B cell (primary cell): Measurements from ENCODE around the gene CSF1R. TPM values are rescaled to one million over a fixed set of nuclear protein-coding genes. Genes with fewer than 3 reads are reported as not detected.
A peak's percentile ranks its signal among the peaks of the same experiment; 100 is the strongest.

Source experiments
- ATAC-seq: fragments of 200-7000 bp; cut with Tn5 transposase; one replicate; pipeline ENCODE4 v1.10.0; 2021; ENCODE audit warnings: low read depth, mild to moderate bottlenecking, moderate number of reproducible peaks, moderate library complexity
- CTCF ChIA-PET: fragments of 350-600 bp; sonication (Branson Sonifier 250); formaldehyde crosslinking; loops from one replicate; lab custom pipeline; 2021; ENCODE audit warnings: antibody characterized with exemption, inconsistent platforms; lab: Charles Lee
- POLR2A ChIA-PET: fragments of 350-600 bp; sonication (Branson Sonifier 250); formaldehyde crosslinking; loops from one replicate; lab custom pipeline; 2021; ENCODE audit warnings: antibody characterized with exemption; lab: Charles Lee
- DNase-seq: peaks from one replicate; pipeline ENCODE4 v3.0.0; 2013
- H2AFZ ChIP-seq: 2 replicates; pipeline ENCODE4 v1.6.1; 2012; ENCODE audit warnings: mild to moderate bottlenecking, low read depth, low read length; ENCODE audit not compliant: insufficient read depth, poor library complexity, severe bottlenecking
- H3K27ac ChIP-seq, 2 donors: 1 replicate in 1 of 2; 2 replicates in 1 of 2; pipeline ENCODE4 v1.5.1; 2012 to 2013; ENCODE audit warnings: low read length in 2 of 2, mild to moderate bottlenecking in 2 of 2, moderate library complexity in 1 of 2
- H3K27me3 ChIP-seq, 4 experiments: fragments of 200-600 bp in 1 of 4; sonication (generic) in 1 of 4; replicated peaks in 1 of 4; 1 replicate in 2 of 4; 2 replicates in 2 of 4; pipeline versions ENCODE4 v1.6.1 to v1.7.0; 2013 to 2016; ENCODE audit warnings: low read length in 3 of 4, mild to moderate bottlenecking in 2 of 4, mixed read lengths in 1 of 4, moderate library complexity in 1 of 4; ENCODE audit not compliant: insufficient read depth in 4 of 4, control insufficient read depth in 3 of 4; ENCODE audit errors: control extremely low read depth in 1 of 4
- H3K36me3 ChIP-seq, 2 experiments: replicated peaks in 1 of 2; 1 replicate in 1 of 2; 2 replicates in 1 of 2; pipeline versions ENCODE4 v1.6.1 to v1.7.1; 2013; ENCODE audit warnings: low read length in 1 of 2; ENCODE audit not compliant: insufficient read depth in 2 of 2, control insufficient read depth in 1 of 2; ENCODE audit errors: control extremely low read depth in 1 of 2, extremely low read depth in 1 of 2
- H3K4me1 ChIP-seq, 2 donors: fragments of 200-600 bp in 1 of 2; sonication (generic) in 1 of 2; 1 replicate in 1 of 2; 2 replicates in 1 of 2; pipeline versions ENCODE4 v1.5.1 to v1.6.1; 2013 to 2017; ENCODE audit warnings: low read length in 2 of 2; ENCODE audit not compliant: control insufficient read depth in 2 of 2, insufficient read depth in 2 of 2
- H3K4me2 ChIP-seq: replicated peaks from 2 replicates; pipeline ENCODE3; 2012; ENCODE audit warnings: mild to moderate bottlenecking, low read depth, low read length; ENCODE audit not compliant: poor library complexity, severe bottlenecking
- H3K4me3 ChIP-seq, 5 experiments: fragments of 200-600 bp in 1 of 5; sonication (generic) in 1 of 5; 1 replicate in 3 of 5; 2 replicates in 2 of 5; pipeline versions ENCODE4 v1.5.1 to v1.7.0; 2011 to 2016; ENCODE audit warnings: low read length in 4 of 5, mild to moderate bottlenecking in 4 of 5, low read depth in 2 of 5, control low read depth in 1 of 5, moderate library complexity in 1 of 5; ENCODE audit not compliant: insufficient read depth in 1 of 5; ENCODE audit errors: control extremely low read depth in 1 of 5, extremely low read depth in 1 of 5
- H3K79me2 ChIP-seq: fragments of 200-600 bp; sonication (generic); one replicate; pipeline ENCODE4 v1.6.0; 2016; ENCODE audit warnings: low read length; ENCODE audit not compliant: control insufficient read depth, insufficient read depth
- H3K9ac ChIP-seq: fragments of 200-600 bp; sonication (generic); 2 replicates; pipeline ENCODE4 v1.6.1; 2017; ENCODE audit warnings: mild to moderate bottlenecking, low read length, moderate library complexity
- H3K9me3 ChIP-seq, 3 donors: one replicate each; pipeline versions ENCODE4 v1.6.1 to v1.7.1; 2013; ENCODE audit warnings: low read length in 2 of 3; ENCODE audit not compliant: control insufficient read depth in 2 of 3, insufficient read depth in 1 of 3; ENCODE audit errors: control extremely low read depth in 1 of 3
- H4K20me1 ChIP-seq: 2 replicates; pipeline ENCODE4 v1.6.0; 2012; ENCODE audit warnings: mild to moderate bottlenecking, low read length; ENCODE audit not compliant: insufficient read depth, control insufficient read depth, poor library complexity, severe bottlenecking
- H3K27ac Mint-ChIP-seq: one replicate; pipeline ENCODE4 v1.8.0; 2021; ENCODE audit warnings: mixed read lengths
- H3K27me3 Mint-ChIP-seq: one replicate; pipeline ENCODE4 v1.8.0; 2021; ENCODE audit warnings: mixed read lengths
- H3K4me1 Mint-ChIP-seq: one replicate; pipeline ENCODE4 v1.8.0; 2021; ENCODE audit warnings: mixed read lengths
- H3K4me3 Mint-ChIP-seq: one replicate; pipeline ENCODE4 v1.8.0; 2021; ENCODE audit warnings: mixed read lengths
- H3K9me3 Mint-ChIP-seq: one replicate; pipeline ENCODE4 v1.8.0; 2022; ENCODE audit warnings: mixed read lengths; ENCODE audit not compliant: insufficient read depth
- EZH2 ChIP-seq: IDR thresholded peaks from 2 replicates; pipeline ENCODE4 v1.6.1; 2012; ENCODE audit warnings: borderline replicate concordance, low read depth, mild to moderate bottlenecking, moderate library complexity, low read length; ENCODE audit not compliant: insufficient read depth, poor library complexity, severe bottlenecking
- WGBS: methylation state at CpG from one replicate; pipeline ENCODE4 v1.1.5; 2013; ENCODE audit warnings: missing lambda C conversion rate; ENCODE audit not compliant: insufficient coverage; 5-methylcytosine and 5-hydroxymethylcytosine counted together
- intact Hi-C: fragments of 100-400 bp; cut with micrococcal nuclease; formaldehyde crosslinking; loops from one replicate; pipeline ENCODE4 v1.10.0; 2022
- polyA plus RNA-seq: library from polyadenylated mRNA; depleted of rRNA; stranded (reverse); fragments of >200 nt; gene quantifications from 2 replicates; pipeline ENCODE4 v1.2.3, GENCODE V29; 2012
- total RNA-seq, 2 donors: library from RNA; stranded (reverse); fragments of 120-200 nt in 1 of 2; gene quantifications; 1 replicate in 1 of 2; 2 replicates in 1 of 2; pipeline versions ENCODE4 v1.2.3 to v1.2.4, GENCODE V29; 2013 to 2022
- TF ChIP-seq, protein P1 (sequence below): fragments of 200-600 bp; IDR thresholded peaks from one replicate; pipeline ENCODE4 v1.8.0; 2022; ENCODE audit warnings: antibody characterized with exemption, mild to moderate bottlenecking

The CSF1R gene
- total and polyA plus RNA-seq, 2 donors (not counting 1 experiment from before 2014, with no cell fraction given), result 1.6 to 2.5 TPM

DNA sequence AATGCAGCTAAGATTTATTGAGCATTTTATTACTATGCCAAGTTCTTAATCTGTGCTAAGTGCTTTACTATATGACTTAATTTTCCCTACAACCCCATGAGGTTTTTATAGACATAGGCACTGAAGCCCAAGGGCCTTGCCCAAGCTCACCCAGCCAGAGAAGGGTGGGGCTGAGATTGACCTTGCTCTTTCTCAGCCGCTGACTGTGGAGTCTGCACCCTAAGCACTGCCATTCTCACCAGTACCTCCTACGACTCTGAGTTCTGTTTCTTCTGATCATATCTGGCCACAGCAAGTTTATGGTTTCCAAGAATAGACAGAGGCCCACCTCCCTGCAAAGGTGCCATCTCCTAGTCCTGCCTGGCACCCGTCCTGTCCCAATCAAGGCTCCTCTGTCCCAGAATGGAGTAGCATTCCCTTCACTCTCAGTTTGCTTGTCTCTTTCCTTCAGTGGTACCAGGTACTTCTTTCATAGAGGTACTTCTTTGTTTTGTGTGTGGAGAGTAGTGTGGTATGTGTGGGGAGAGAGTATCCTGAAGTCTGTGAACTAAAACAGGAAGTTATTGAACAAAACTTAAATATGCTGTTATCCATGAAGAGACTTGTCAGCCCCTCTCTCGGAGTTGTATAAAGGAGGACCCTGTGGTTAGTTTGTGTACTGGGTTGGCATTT, 42.6 kb downstream of the CSF1R start:
- no peaks in the 10 kb centered on the region for H3K9me3 Mint-ChIP-seq
- H3K27ac ChIP-seq, result no peak overlapping the region
- H3K79me2 ChIP-seq, result no peaks in the 10 kb centered on the region
- H3K4me3 ChIP-seq, result no peak overlapping the region
- TF ChIP-seq EZH2, result no peak
- TF ChIP-seq, protein P1, sequence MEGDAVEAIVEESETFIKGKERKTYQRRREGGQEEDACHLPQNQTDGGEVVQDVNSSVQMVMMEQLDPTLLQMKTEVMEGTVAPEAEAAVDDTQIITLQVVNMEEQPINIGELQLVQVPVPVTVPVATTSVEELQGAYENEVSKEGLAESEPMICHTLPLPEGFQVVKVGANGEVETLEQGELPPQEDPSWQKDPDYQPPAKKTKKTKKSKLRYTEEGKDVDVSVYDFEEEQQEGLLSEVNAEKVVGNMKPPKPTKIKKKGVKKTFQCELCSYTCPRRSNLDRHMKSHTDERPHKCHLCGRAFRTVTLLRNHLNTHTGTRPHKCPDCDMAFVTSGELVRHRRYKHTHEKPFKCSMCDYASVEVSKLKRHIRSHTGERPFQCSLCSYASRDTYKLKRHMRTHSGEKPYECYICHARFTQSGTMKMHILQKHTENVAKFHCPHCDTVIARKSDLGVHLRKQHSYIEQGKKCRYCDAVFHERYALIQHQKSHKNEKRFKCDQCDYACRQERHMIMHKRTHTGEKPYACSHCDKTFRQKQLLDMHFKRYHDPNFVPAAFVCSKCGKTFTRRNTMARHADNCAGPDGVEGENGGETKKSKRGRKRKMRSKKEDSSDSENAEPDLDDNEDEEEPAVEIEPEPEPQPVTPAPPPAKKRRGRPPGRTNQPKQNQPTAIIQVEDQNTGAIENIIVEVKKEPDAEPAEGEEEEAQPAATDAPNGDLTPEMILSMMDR, result no peak
- ChIA-PET CTCF (interaction anchor here (1.1 kb wide), 1 partner anchor 10 kb away, joined by 3 read pairs; no protein-coding TSS in a partner anchor), POLR2A (no interaction called here)
- ATAC-seq (no peak), DNase-seq (no peak)
- peaks cover 38 to 89% of the 10 kb centered on the region in 2 experiments for H3K36me3 ChIP-seq
- peaks cover 0 to 3% of the 10 kb centered on the region in 2 donors for H3K4me1 ChIP-seq
- no peaks in the 10 kb centered on the region for H3K27me3 ChIP-seq
- H3K27ac Mint-ChIP-seq, result peak overlapping the region; percentile 1
- H3K4me2 ChIP-seq, result no peak overlapping the region
- 20% methylated on average over 3 of the region's 4 CpGs for WGBS
- H3K9me3 ChIP-seq, result no peaks in the 10 kb centered on the region
- no peaks in the 10 kb centered on the region for H3K27me3 Mint-ChIP-seq
- peaks cover 8% of the 10 kb centered on the region for H3K4me1 Mint-ChIP-seq
- no peaks in the 10 kb centered on the region for H4K20me1 ChIP-seq
- H3K4me3 Mint-ChIP-seq, result no peak overlapping the region
- H3K9ac ChIP-seq, result no peak overlapping the region
- H2AFZ ChIP-seq, result no peak overlapping the region
- intact Hi-C loops, result no loop called here

DNA sequence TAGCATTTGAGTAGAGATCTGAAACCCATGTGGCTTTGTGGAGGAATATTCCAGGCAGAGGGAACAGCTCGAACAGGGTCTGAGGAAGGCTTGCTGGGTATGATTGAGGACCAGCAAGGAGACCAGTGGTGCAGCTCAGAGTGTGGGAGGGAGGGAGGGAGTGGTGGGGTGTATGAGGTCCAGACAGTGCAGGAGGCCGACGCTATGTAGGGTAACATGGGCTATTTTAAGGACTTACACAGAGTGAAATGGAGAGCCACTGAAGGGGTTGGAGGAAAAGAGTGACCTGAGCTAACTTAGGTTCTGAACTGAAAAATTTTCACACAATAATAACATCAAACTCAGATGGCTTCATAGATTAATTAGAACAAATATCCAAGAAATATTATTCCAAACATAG, 43.9 kb downstream of the CSF1R start:
- ChIA-PET CTCF (no interaction called here), POLR2A (no interaction called here)
- no peak overlapping the region for H3K4me3 ChIP-seq
- H3K27me3 Mint-ChIP-seq, result no peaks in the 10 kb centered on the region
- H4K20me1 ChIP-seq, result no peaks in the 10 kb centered on the region
- H3K9ac ChIP-seq, result no peak overlapping the region
- H3K27ac ChIP-seq, result no peak overlapping the region
- H3K4me2 ChIP-seq, result no peak overlapping the region
- intact Hi-C loops, result no loop called here
- H3K9me3 ChIP-seq, result no peaks in the 10 kb centered on the region
- no peaks in the 10 kb centered on the region for H3K9me3 Mint-ChIP-seq
- 100% methylated on average over 1 of the region's 3 CpGs for WGBS
- peaks cover 8% of the 10 kb centered on the region for H3K4me1 Mint-ChIP-seq
- no peak for DNase-seq
- no peaks in the 10 kb centered on the region for H3K79me2 ChIP-seq
- H2AFZ ChIP-seq, result no peak overlapping the region
- no peak for ATAC-seq
- H3K4me1 ChIP-seq, result peaks cover 0 to 3% of the 10 kb centered on the region in 2 donors
- H3K27ac Mint-ChIP-seq, result no peak overlapping the region
- TF ChIP-seq, protein P1, result no peak
- TF ChIP-seq EZH2, result no peak
- H3K4me3 Mint-ChIP-seq, result no peak overlapping the region
- H3K36me3 ChIP-seq, result peaks cover 41 to 89% of the 10 kb centered on the region in 2 experiments
- no peaks in the 10 kb centered on the region for H3K27me3 ChIP-seq
